Measurements from ENCODE around the gene MSRB2. TPM values are rescaled to one million over a fixed set of nuclear protein-coding genes. Genes with fewer than 3 reads are reported as not detected.

Gene MSRB2
- total and polyA plus RNA-seq, 2 of the 8 experiments (the other 6 are each of a cell fraction or from before 2014, with no cell fraction given): 11.0 to 13.9 TPM

DNA sequence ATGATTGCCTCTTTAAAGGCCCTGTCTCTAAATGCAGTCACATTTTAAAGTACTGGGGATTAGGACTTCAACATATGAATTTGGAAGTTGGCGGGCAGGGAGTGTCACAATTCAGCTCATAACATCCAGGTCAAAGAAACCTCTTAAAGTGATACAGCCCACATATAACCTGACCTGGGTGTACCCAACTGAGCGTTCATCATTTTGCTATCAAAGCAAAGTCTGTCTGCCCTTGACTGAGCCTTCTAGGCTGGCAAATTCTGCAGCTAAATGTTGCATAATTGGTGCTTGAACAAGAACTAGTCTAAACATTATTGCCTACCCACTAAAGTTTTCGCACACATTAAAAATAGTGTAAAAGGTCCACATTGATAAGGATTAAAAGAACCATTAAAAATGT is 3.7 kb downstream of the MSRB2 start (continued):
- TF ChIP-seq SAP30 (IDR thresholded peaks at IDR 0.05; ENCODE audit: insufficient read depth, insufficient replicate concordance, low read length) (no peak), POLR2A (IDR thresholded peaks at IDR 0.05; ENCODE audit: control extremely low read depth in 1 of 2, low read depth in 2 of 2, low read length in 2 of 2) (no peak), TBP (IDR thresholded peaks at IDR 0.05; ENCODE audit: low read depth, low read length) (no peak), MAFK (IDR thresholded peaks at IDR 0.05; ENCODE audit: low read depth, low read length) (no peak)
- TF ChIP-seq, protein P1, sequence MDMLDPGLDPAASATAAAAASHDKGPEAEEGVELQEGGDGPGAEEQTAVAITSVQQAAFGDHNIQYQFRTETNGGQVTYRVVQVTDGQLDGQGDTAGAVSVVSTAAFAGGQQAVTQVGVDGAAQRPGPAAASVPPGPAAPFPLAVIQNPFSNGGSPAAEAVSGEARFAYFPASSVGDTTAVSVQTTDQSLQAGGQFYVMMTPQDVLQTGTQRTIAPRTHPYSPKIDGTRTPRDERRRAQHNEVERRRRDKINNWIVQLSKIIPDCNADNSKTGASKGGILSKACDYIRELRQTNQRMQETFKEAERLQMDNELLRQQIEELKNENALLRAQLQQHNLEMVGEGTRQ (IDR thresholded peaks at IDR 0.05; ENCODE audit: low read length): no peak
